Measurements from ENCODE around the gene ARSK.

Gene ARSK

DNA sequence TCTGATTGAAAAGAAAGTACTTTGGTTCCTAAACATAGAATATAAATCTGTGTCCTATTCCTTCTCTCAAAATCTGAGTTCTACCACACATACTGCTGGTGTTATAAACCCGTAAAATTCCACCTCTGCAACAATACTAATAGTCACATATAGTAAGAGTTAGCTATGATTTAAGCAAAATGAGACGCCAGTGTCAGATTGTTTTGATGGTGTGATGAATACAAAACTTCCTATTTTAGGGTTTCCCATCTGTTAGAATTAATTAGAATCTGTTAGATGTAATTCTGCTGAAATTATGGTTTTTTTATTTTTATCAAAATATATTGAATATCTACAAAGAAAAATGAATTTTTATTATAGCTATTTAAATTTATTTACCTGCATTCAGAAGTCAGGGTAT lies 26.7 kb downstream of the ARSK start:
- no peak overlapping the region for H3K9ac ChIP-seq (ENCODE audit: low read length)
- no peak overlapping the region for H3K27ac ChIP-seq (ENCODE audit: low read depth, low read length)
- no peaks in the 10 kb centered on the region for H3K27me3 ChIP-seq (ENCODE audit: control insufficient read depth, insufficient read depth, low read length)
- no peaks in the 10 kb centered on the region for H3K4me1 ChIP-seq (ENCODE audit: control insufficient read depth, insufficient read depth, low read length)
- H3K4me3 ChIP-seq (ENCODE audit: low read length), result no peak overlapping the region
- no peaks in the 10 kb centered on the region for H3K36me3 ChIP-seq (ENCODE audit: control insufficient read depth, insufficient read depth, low read length)

DNA sequence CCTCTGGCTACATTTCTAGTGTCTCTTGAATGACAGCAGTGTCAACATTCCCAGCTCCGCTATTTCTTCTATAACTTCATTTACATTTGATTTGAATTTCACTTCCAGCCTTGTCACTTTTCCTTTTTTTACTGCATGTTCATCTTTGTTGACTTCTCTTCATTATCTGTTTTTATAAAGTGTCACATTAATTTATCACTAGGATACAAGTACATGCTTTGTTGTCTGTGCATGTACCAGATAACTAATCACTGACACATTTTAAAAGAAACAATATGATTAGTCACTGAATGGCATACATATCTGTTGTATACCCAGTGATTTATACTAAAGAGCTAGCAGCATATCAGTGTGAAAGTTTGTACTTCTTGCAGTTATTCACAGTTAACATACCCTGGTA lies 29.1 kb downstream of the ARSK start:
- no peak overlapping the region for H3K9ac ChIP-seq (ENCODE audit: low read length)
- no peaks in the 10 kb centered on the region for H3K4me1 ChIP-seq (ENCODE audit: control insufficient read depth, insufficient read depth, low read length)

GRCh38 chr5:95590880-95591279 lies 36.0 kb downstream of the ARSK start:
- H3K9ac ChIP-seq (ENCODE audit: low read length), result no peak overlapping the region
- no peak overlapping the region for H3K4me3 ChIP-seq (ENCODE audit: low read length)
- H3K27me3 ChIP-seq (ENCODE audit: control insufficient read depth, insufficient read depth, low read length), result no peaks in the 10 kb centered on the region
- H3K27ac ChIP-seq (ENCODE audit: low read depth, low read length), result no peak overlapping the region
- no peaks in the 10 kb centered on the region for H3K36me3 ChIP-seq (ENCODE audit: control insufficient read depth, insufficient read depth, low read length)
- no peaks in the 10 kb centered on the region for H3K4me1 ChIP-seq (ENCODE audit: control insufficient read depth, insufficient read depth, low read length)

More for the DNA sequence above, 29.1 kb downstream of the ARSK start:
- H3K27me3 ChIP-seq (ENCODE audit: control insufficient read depth, insufficient read depth, low read length), result no peaks in the 10 kb centered on the region
- no peak overlapping the region for H3K4me3 ChIP-seq (ENCODE audit: low read length)
- H3K36me3 ChIP-seq (ENCODE audit: control insufficient read depth, insufficient read depth, low read length), result no peaks in the 10 kb centered on the region
- H3K27ac ChIP-seq (ENCODE audit: low read depth, low read length), result no peak overlapping the region

- no peaks in the 10 kb centered on the region for H3K36me3 ChIP-seq (ENCODE audit: control insufficient read depth, insufficient read depth, low read length)
- no peak overlapping the region for H3K4me3 ChIP-seq (ENCODE audit: low read length)
- no peaks in the 10 kb centered on the region for H3K4me1 ChIP-seq (ENCODE audit: control insufficient read depth, insufficient read depth, low read length)
- no peaks in the 10 kb centered on the region for H3K27me3 ChIP-seq (ENCODE audit: control insufficient read depth, insufficient read depth, low read length)
- H3K27ac ChIP-seq (ENCODE audit: low read depth, low read length), result no peak overlapping the region
- no peak overlapping the region for H3K9ac ChIP-seq (ENCODE audit: low read length)
These were observed 36.6 kb downstream of the ARSK start for GRCh38 chr5:95591490-95591901.

- no peaks in the 10 kb centered on the region for H3K36me3 ChIP-seq (ENCODE audit: control insufficient read depth, insufficient read depth, low read length)
- no peaks in the 10 kb centered on the region for H3K4me1 ChIP-seq (ENCODE audit: control insufficient read depth, insufficient read depth, low read length)
- H3K27me3 ChIP-seq (ENCODE audit: control insufficient read depth, insufficient read depth, low read length), result no peaks in the 10 kb centered on the region
- H3K9ac ChIP-seq (ENCODE audit: low read length), result no peak overlapping the region
- no peak overlapping the region for H3K27ac ChIP-seq (ENCODE audit: low read depth, low read length)
- no peak overlapping the region for H3K4me3 ChIP-seq (ENCODE audit: low read length)
These were observed 40.5 kb downstream of the ARSK start for GRCh38 chr5:95595289-95595931.

DNA sequence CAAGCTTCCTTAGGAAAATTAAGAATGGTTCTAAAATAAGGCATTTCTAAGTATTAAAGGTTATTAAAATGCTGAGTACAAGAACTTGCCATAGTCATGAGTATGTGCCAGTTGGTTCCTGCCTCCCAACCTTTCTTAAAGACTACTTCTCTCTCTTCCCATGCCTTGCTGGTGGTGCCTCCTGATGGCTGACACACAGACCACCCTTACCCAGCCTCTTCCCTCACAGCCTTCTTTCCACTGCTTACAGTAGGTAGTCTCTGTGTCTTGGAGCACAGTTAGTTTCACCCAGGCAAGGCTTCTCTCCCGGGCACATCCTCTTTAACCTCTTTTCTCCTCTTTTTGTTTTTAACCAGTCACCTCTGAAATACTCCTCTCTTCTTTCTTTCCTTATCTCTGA lies 44.4 kb downstream of the ARSK start:
- Histone ChIP-seq H3K36me3 (ENCODE audit: control insufficient read depth, insufficient read depth, low read length) (no peaks in the 10 kb centered on the region), H3K27me3 (ENCODE audit: control insufficient read depth, insufficient read depth, low read length) (no peaks in the 10 kb centered on the region), H3K4me3 (ENCODE audit: low read length) (no peak overlapping the region), H3K9ac (ENCODE audit: low read length) (no peak overlapping the region), H3K27ac (ENCODE audit: low read depth, low read length) (no peak overlapping the region), H3K4me1 (ENCODE audit: control insufficient read depth, insufficient read depth, low read length) (no peaks in the 10 kb centered on the region)

DNA sequence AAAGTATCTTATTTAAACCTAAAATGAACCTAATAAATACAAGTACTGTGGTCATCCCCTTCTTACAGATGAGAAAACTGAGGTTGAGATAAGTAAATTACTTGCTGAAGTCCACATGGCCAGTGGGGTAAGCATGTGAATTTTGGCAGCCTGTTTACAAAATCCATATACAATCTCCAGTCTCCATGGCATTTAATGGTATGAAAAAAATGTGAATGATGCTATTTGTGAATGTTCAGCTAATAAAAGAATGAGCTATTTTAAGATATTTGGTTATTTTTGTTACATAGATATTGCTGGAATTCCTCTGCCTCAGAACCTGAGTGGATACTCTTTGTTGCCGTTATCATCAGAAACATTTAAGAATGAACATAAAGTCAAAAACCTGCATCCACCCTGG lies 45.7 kb downstream of the ARSK start:
- Histone ChIP-seq H3K4me3 (ENCODE audit: low read length) (no peak overlapping the region), H3K4me1 (ENCODE audit: control insufficient read depth, insufficient read depth, low read length) (no peaks in the 10 kb centered on the region), H3K9ac (ENCODE audit: low read length) (no peak overlapping the region), H3K27me3 (ENCODE audit: control insufficient read depth, insufficient read depth, low read length) (no peaks in the 10 kb centered on the region), H3K36me3 (ENCODE audit: control insufficient read depth, insufficient read depth, low read length) (no peaks in the 10 kb centered on the region), H3K27ac (ENCODE audit: low read depth, low read length) (no peak overlapping the region)

GRCh38 chr5:95605786-95606185 lies 50.9 kb downstream of the ARSK start:
- no peaks in the 10 kb centered on the region for H3K36me3 ChIP-seq (ENCODE audit: control insufficient read depth, insufficient read depth, low read length)
- H3K27me3 ChIP-seq (ENCODE audit: control insufficient read depth, insufficient read depth, low read length), result no peaks in the 10 kb centered on the region
- no peak overlapping the region for H3K4me3 ChIP-seq (ENCODE audit: low read length)
- H3K4me1 ChIP-seq (ENCODE audit: control insufficient read depth, insufficient read depth, low read length), result no peaks in the 10 kb centered on the region
- no peak overlapping the region for H3K27ac ChIP-seq (ENCODE audit: low read depth, low read length)
- no peak overlapping the region for H3K9ac ChIP-seq (ENCODE audit: low read length)

- no peaks in the 10 kb centered on the region for H3K36me3 ChIP-seq (ENCODE audit: control insufficient read depth, insufficient read depth, low read length)
- no peak overlapping the region for H3K4me3 ChIP-seq (ENCODE audit: low read length)
- no peaks in the 10 kb centered on the region for H3K4me1 ChIP-seq (ENCODE audit: control insufficient read depth, insufficient read depth, low read length)
These were observed 51.5 kb downstream of the ARSK start for GRCh38 chr5:95606419-95606818.

DNA sequence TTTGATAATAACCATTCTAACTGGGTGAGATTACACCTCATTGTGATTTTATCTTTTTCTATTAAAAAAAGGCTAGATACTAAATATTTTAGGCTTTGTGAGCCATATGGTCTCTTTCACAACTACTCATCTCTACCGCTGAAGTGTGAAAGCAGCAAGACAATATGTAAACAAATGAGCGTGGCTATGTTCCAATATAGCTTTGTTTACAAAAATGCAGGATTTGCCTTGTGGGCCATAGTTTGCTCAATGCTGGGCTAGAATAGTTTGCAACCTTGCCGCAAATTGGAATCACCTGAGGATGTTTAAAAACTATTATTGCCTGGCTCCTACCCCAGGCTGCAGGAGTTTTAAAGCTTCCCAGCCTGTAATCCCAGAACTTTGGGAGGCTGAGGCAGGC lies 54.8 kb downstream of the ARSK start:
- no peaks in the 10 kb centered on the region for H3K36me3 ChIP-seq (ENCODE audit: control insufficient read depth, insufficient read depth, low read length)
- no peaks in the 10 kb centered on the region for H3K27me3 ChIP-seq (ENCODE audit: control insufficient read depth, insufficient read depth, low read length)
- H3K4me1 ChIP-seq (ENCODE audit: control insufficient read depth, insufficient read depth, low read length), result no peaks in the 10 kb centered on the region

More at GRCh38 chr5:95606419-95606818, 51.5 kb downstream of the ARSK start:
- H3K27me3 ChIP-seq (ENCODE audit: control insufficient read depth, insufficient read depth, low read length), result no peaks in the 10 kb centered on the region
- no peak overlapping the region for H3K27ac ChIP-seq (ENCODE audit: low read depth, low read length)
- H3K9ac ChIP-seq (ENCODE audit: low read length), result no peak overlapping the region

DNA sequence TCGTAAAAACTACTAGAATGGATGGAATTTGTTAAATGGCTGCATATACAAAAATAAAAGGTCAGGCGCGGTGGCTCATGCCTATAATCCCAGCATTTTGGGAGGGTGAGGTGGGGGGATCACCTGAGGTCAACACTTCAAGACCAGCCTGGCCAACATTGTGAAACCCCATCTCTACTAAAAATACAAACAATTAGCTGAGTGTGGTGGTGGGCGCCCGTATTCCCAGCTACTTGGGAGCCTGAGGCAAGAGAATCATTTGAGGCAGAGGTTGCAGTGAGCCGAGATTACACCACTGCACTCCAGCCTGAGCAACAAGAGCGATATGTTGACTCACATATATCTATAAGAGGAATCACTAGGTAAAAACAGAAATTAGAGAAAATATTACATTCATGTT lies 55.6 kb downstream of the ARSK start:
- Histone ChIP-seq H3K27me3 (ENCODE audit: control insufficient read depth, insufficient read depth, low read length) (no peaks in the 10 kb centered on the region), H3K9ac (ENCODE audit: low read length) (no peak overlapping the region), H3K36me3 (ENCODE audit: control insufficient read depth, insufficient read depth, low read length) (no peaks in the 10 kb centered on the region), H3K4me3 (ENCODE audit: low read length) (no peak overlapping the region), H3K27ac (ENCODE audit: low read depth, low read length) (no peak overlapping the region), H3K4me1 (ENCODE audit: control insufficient read depth, insufficient read depth, low read length) (no peaks in the 10 kb centered on the region)

More for the DNA sequence above, 54.8 kb downstream of the ARSK start:
- Histone ChIP-seq H3K9ac (ENCODE audit: low read length) (no peak overlapping the region), H3K4me3 (ENCODE audit: low read length) (no peak overlapping the region), H3K27ac (ENCODE audit: low read depth, low read length) (no peak overlapping the region)

GRCh38 chr5:95611396-95611795 lies 56.5 kb downstream of the ARSK start:
- no peak overlapping the region for H3K27ac ChIP-seq (ENCODE audit: low read depth, low read length)
- H3K4me1 ChIP-seq (ENCODE audit: control insufficient read depth, insufficient read depth, low read length), result no peaks in the 10 kb centered on the region
- H3K4me3 ChIP-seq (ENCODE audit: low read length), result no peak overlapping the region
- H3K36me3 ChIP-seq (ENCODE audit: control insufficient read depth, insufficient read depth, low read length), result no peaks in the 10 kb centered on the region
- H3K9ac ChIP-seq (ENCODE audit: low read length), result no peak overlapping the region
- no peaks in the 10 kb centered on the region for H3K27me3 ChIP-seq (ENCODE audit: control insufficient read depth, insufficient read depth, low read length)

DNA sequence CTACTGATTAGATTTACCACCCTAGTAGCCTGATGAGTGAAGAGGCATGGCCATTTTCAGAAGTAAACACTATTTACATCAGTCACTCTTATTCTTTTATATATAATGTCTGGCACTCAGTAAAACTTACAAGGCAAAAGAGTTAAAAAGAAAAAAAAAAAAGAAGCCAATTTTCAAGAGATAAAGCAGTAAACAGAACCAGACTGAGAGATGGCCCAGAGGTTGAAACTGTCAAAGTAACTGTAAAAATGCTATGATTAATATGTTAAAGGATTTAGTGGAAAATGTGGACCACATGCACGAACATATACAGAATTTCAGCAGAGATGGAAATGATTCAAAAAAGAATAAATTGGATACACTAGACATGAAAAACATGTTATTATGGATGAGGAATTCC lies 58.6 kb downstream of the ARSK start:
- Histone ChIP-seq H3K27me3 (ENCODE audit: control insufficient read depth, insufficient read depth, low read length) (no peaks in the 10 kb centered on the region), H3K4me3 (ENCODE audit: low read length) (no peak overlapping the region), H3K27ac (ENCODE audit: low read depth, low read length) (no peak overlapping the region), H3K4me1 (ENCODE audit: control insufficient read depth, insufficient read depth, low read length) (no peaks in the 10 kb centered on the region), H3K36me3 (ENCODE audit: control insufficient read depth, insufficient read depth, low read length) (no peaks in the 10 kb centered on the region), H3K9ac (ENCODE audit: low read length) (no peak overlapping the region)

Data from rectal smooth muscle tissue (tissue), 1 donor.